IMR-90 (cell line): Measurements from ENCODE around the gene ROPN1B. TPM values are rescaled to one million over a fixed set of nuclear protein-coding genes. Genes with fewer than 3 reads are reported as not detected.

ENCODE experiments used
- ATAC-seq: fragments of 200-7000 bp; cut with Tn5 transposase; 2 replicates; pipeline ENCODE4 v1.9.1; 2020; ENCODE audit warnings: low read depth, mild to moderate bottlenecking, moderate library complexity
- BruUV-seq: library from RNA; stranded (reverse); fragments of 400-500 nt; replicated peaks from 2 replicates; lab custom pipeline; 2021; lab: Mats Ljungman, UMichigan
- CTCF ChIA-PET: fragments of 300-600 bp; formaldehyde crosslinking; extraction: SDS; loops from one replicate; lab custom pipeline; 2021; ENCODE audit warnings: antibody characterized with exemption; lab: Yijun Ruan, JAX
- POLR2A ChIA-PET: fragments of 300-600 bp; sonication (Branson Sonifier 250); formaldehyde crosslinking; loops from one replicate; lab custom pipeline; 2022; ENCODE audit warnings: antibody characterized with exemption; ENCODE audit not compliant: unreplicated experiment; lab: Charles Lee
- DNase-seq: peaks from one replicate; pipeline ENCODE4 v3.0.0; 2013
- H2AFZ ChIP-seq: replicated peaks from 2 replicates; pipeline ENCODE3; 2013; ENCODE audit warnings: low read length, mild to moderate bottlenecking; ENCODE audit not compliant: poor library complexity
- H2AK5ac ChIP-seq: 2 replicates; pipeline ENCODE4 v1.6.1; 2013; ENCODE audit warnings: low read depth, low read length, inconsistent platforms
- H2AK9ac ChIP-seq: replicated peaks from 2 replicates; pipeline ENCODE3; 2013; ENCODE audit warnings: mild to moderate bottlenecking, low read depth, low read length, moderate library complexity; ENCODE audit not compliant: poor library complexity
- H2BK120ac ChIP-seq: 2 replicates; pipeline ENCODE4 v1.6.1; 2013; ENCODE audit warnings: low read depth, low read length, inconsistent platforms
- H2BK15ac ChIP-seq: 3 replicates; pipeline ENCODE4 v1.6.1; 2013; ENCODE audit warnings: low read depth, low read length, inconsistent platforms
- H2BK20ac ChIP-seq: 2 replicates; pipeline ENCODE4 v1.6.1; 2013; ENCODE audit warnings: low read depth, mild to moderate bottlenecking, inconsistent platforms, low read length, moderate library complexity
- H2BK5ac ChIP-seq: 2 replicates; pipeline ENCODE4 v1.6.1; 2013; ENCODE audit warnings: mild to moderate bottlenecking, low read depth, low read length, inconsistent platforms; ENCODE audit not compliant: poor library complexity, severe bottlenecking
- H3K14ac ChIP-seq: replicated peaks from 2 replicates; pipeline ENCODE4 v1.6.1; 2013; ENCODE audit warnings: low read depth, low read length, inconsistent platforms
- H3K18ac ChIP-seq: 2 replicates; pipeline ENCODE4 v1.6.1; 2013; ENCODE audit warnings: low read depth, low read length, control low read depth
- H3K23ac ChIP-seq: 2 replicates; pipeline ENCODE4 v1.6.1; 2013; ENCODE audit warnings: low read depth, low read length, inconsistent platforms
- H3K27ac ChIP-seq: 2 replicates; pipeline ENCODE4 v1.5.1; 2013; ENCODE audit warnings: mild to moderate bottlenecking, control low read depth, low read length; ENCODE audit not compliant: insufficient read depth
- H3K27me3 ChIP-seq: 2 replicates; pipeline ENCODE4 v1.6.1; 2013; ENCODE audit warnings: low read length; ENCODE audit not compliant: control insufficient read depth, insufficient read depth
- H3K36me3 ChIP-seq: 2 replicates; pipeline ENCODE4 v1.6.1; 2013; ENCODE audit warnings: low read length, mixed read lengths; ENCODE audit not compliant: control insufficient read depth, insufficient read depth
- H3K4ac ChIP-seq: 2 replicates; pipeline ENCODE4 v1.6.1; 2013; ENCODE audit warnings: low read depth, low read length, inconsistent platforms
- H3K4me1 ChIP-seq: 2 replicates; pipeline ENCODE4 v1.6.1; 2013; ENCODE audit warnings: low read length, mixed read lengths; ENCODE audit not compliant: control insufficient read depth, insufficient read depth
- H3K4me2 ChIP-seq: 2 replicates; pipeline ENCODE4 v1.6.1; 2013; ENCODE audit warnings: low read depth, mild to moderate bottlenecking, control low read depth, low read length, moderate library complexity
- H3K4me3 ChIP-seq: 2 replicates; pipeline ENCODE4 v1.5.1; 2013; ENCODE audit warnings: low read depth, mild to moderate bottlenecking, control low read depth, low read length, moderate library complexity; ENCODE audit not compliant: insufficient read depth
- H3K56ac ChIP-seq: 2 replicates; pipeline ENCODE4 v1.6.1; 2013; ENCODE audit warnings: low read length, inconsistent platforms; ENCODE audit not compliant: insufficient read depth; ENCODE audit errors: extremely low read depth
- H3K79me1 ChIP-seq, 2 experiments: 2 replicates each; pipeline ENCODE4 v1.6.1; 2013; ENCODE audit warnings: low read length in 2 of 2, inconsistent platforms in 1 of 2, low read depth in 1 of 2
- H3K9ac ChIP-seq: 2 replicates; pipeline ENCODE4 v1.6.1; 2013; ENCODE audit warnings: low read depth, low read length, control low read depth
- H3K9me1 ChIP-seq: 2 replicates; pipeline ENCODE4 v1.6.1; 2013; ENCODE audit warnings: low read length, inconsistent platforms; ENCODE audit not compliant: insufficient read depth
- H3K9me3 ChIP-seq: 2 replicates; pipeline ENCODE4 v1.6.1; 2013; ENCODE audit warnings: low read length; ENCODE audit not compliant: control insufficient read depth, insufficient read depth
- H4K20me1 ChIP-seq: 2 replicates; pipeline ENCODE4 v1.6.1; 2013; ENCODE audit warnings: low read length, inconsistent platforms; ENCODE audit not compliant: insufficient read depth
- H4K5ac ChIP-seq: 2 replicates; pipeline ENCODE4 v1.6.1; 2013; ENCODE audit warnings: mild to moderate bottlenecking, low read depth, low read length, control low read depth
- H4K8ac ChIP-seq, 2 experiments: 2 replicates each; pipeline ENCODE4 v1.6.1; 2013; ENCODE audit warnings: low read depth in 2 of 2, low read length in 2 of 2, control low read depth in 1 of 2, inconsistent platforms in 1 of 2
- H4K91ac ChIP-seq: 2 replicates; pipeline ENCODE4 v1.6.1; 2013; ENCODE audit warnings: low read depth, low read length, inconsistent platforms; ENCODE audit not compliant: insufficient read depth
- BHLHE40 ChIP-seq: fragments of 150-350 bp; IDR thresholded peaks from 2 replicates; pipeline ENCODE4 v1.6.1; 2016; ENCODE audit warnings: mild to moderate bottlenecking, low read depth, low read length
- CHD1 ChIP-seq: IDR thresholded peaks from 2 replicates; pipeline ENCODE4 v1.6.1; 2012; ENCODE audit warnings: low read depth, low read length, improper control_type of control experiment
- ELK1 ChIP-seq: fragments of 150-350 bp; IDR thresholded peaks from 2 replicates; pipeline ENCODE4 v1.6.1; 2016; ENCODE audit warnings: low read depth, mild to moderate bottlenecking, low read length, moderate library complexity, borderline replicate concordance
- FOS ChIP-seq: fragments of 150-350 bp; IDR thresholded peaks from 2 replicates; pipeline ENCODE4 v1.6.1; 2016; ENCODE audit warnings: low read depth, low read length
- MAFK ChIP-seq: IDR thresholded peaks from 2 replicates; pipeline ENCODE4 v1.6.1; 2012; ENCODE audit warnings: low read depth, low read length, improper control_type of control experiment
- MAZ ChIP-seq: IDR thresholded peaks from 2 replicates; pipeline ENCODE4 v1.6.1; 2012; ENCODE audit warnings: low read depth, mild to moderate bottlenecking, low read length, improper control_type of control experiment, moderate library complexity, borderline replicate concordance
- MXI1 ChIP-seq: IDR thresholded peaks from 2 replicates; pipeline ENCODE4 v1.6.1; 2012; ENCODE audit warnings: low read depth, mild to moderate bottlenecking, low read length, moderate library complexity, borderline replicate concordance
- RAD21 ChIP-seq: IDR thresholded peaks from 2 replicates; pipeline ENCODE4 v1.6.1; 2012; ENCODE audit warnings: low read length, improper control_type of control experiment
- SMC3 ChIP-seq: fragments of 150-350 bp; IDR thresholded peaks from 2 replicates; pipeline ENCODE4 v1.6.1; 2016; ENCODE audit warnings: low read depth, mild to moderate bottlenecking, antibody characterized with exemption, low read length, moderate library complexity
- WGBS, 2 experiments: methylation state at CpG; one replicate each; pipeline versions ENCODE4 v1.1.5 to v1.1.7; 2013; ENCODE audit warnings: missing lambda C conversion rate in 2 of 2; ENCODE audit not compliant: insufficient read length in 1 of 2; ENCODE audit errors: extremely low coverage in 2 of 2; 5-methylcytosine and 5-hydroxymethylcytosine counted together
- dilution Hi-C: fragments of 300-500 bp; cut with HindIII; formaldehyde crosslinking; loops from one replicate; pipeline ENCODE4 v1.14.3; 2018; ENCODE audit warnings: low sequenced_read_pairs; ENCODE audit not compliant: unreplicated experiment
- in situ Hi-C: fragments of 300-500 bp; cut with MboI; formaldehyde crosslinking; loops from 3 replicates; pipeline ENCODE4 v1.14.3; 2019; ENCODE audit warnings: low sequenced_read_pairs, inconsistent platforms, mixed read lengths
- intact Hi-C: fragments of 100-400 bp; cut with micrococcal nuclease; formaldehyde crosslinking; loops from 2 replicates; pipeline ENCODE4 v1.10.0; 2022
- polyA plus RNA-seq, 3 experiments: library from polyadenylated mRNA; depleted of rRNA; stranded (reverse); fragments of >200 nt; gene quantifications; 2 replicates each; pipeline ENCODE4 v1.2.3, GENCODE V29; 2012; ENCODE audit warnings: low replicate concordance in 1 of 3
- total RNA-seq: library from RNA; depleted of rRNA; stranded (reverse); fragments of >200 nt; gene quantifications from 2 replicates; pipeline ENCODE4 v1.2.3, GENCODE V29; 2012

The ROPN1B gene
- total and polyA plus RNA-seq, 2 of the 4 experiments (the other 2 are of a cell fraction): not detected

GRCh38 chr3:126023390-126023789 lies 54.4 kb downstream of the ROPN1B start:
- intact Hi-C loops: no loop called here

More at GRCh38 chr3:126023390-126023789, 54.4 kb downstream of the ROPN1B start:
- H4K8ac ChIP-seq: no peak overlapping the region
- no peak overlapping the region for H2BK5ac ChIP-seq
- no peak overlapping the region for H3K4me3 ChIP-seq
- no peak overlapping the region for H3K14ac ChIP-seq
- H3K23ac ChIP-seq: no peak overlapping the region
- H2BK15ac ChIP-seq: no peak overlapping the region
- H4K91ac ChIP-seq: no peak overlapping the region
- no peaks in the 10 kb centered on the region for H3K27me3 ChIP-seq
- in situ Hi-C loops: no loop called here
- no peak overlapping the region for H2BK20ac ChIP-seq
- no peak overlapping the region for H2AK9ac ChIP-seq
- H2AK5ac ChIP-seq: no peak overlapping the region
- dilution Hi-C loops: no loop called here
- BruUV-seq: no TSS peak
- DNase-seq: no peak
- 82% methylated on average over 4 of the region's 10 CpGs; no CpG with 5 or more reads in 1 of the 2 experiments for WGBS, 2 experiments
- TF ChIP-seq MAFK: no peak
- TF ChIP-seq MXI1: no peak
- no peak for TF ChIP-seq RAD21
- TF ChIP-seq MAZ: no peak
- TF ChIP-seq SMC3: no peak
- no peak for TF ChIP-seq CHD1
- no peak for TF ChIP-seq FOS
- no peak for TF ChIP-seq BHLHE40
- no peak for TF ChIP-seq ELK1
- CTCF ChIA-PET: no interaction called here
- ATAC-seq: no peak
- no peaks in the 10 kb centered on the region; the same call in 1 of the 2 replicates for H3K36me3 ChIP-seq
- no peak overlapping the region for H2BK120ac ChIP-seq
- POLR2A ChIA-PET: no interaction called here
- no peak overlapping the region for H2AFZ ChIP-seq
- no peak overlapping the region for H3K18ac ChIP-seq
- no peaks in the 10 kb centered on the region for H3K9me1 ChIP-seq
- H3K4ac ChIP-seq: no peak overlapping the region
- no peaks in the 10 kb centered on the region; the same call in 1 of the 2 replicates for H3K4me1 ChIP-seq
- H3K4me2 ChIP-seq: no peak overlapping the region
- no peaks in the 10 kb centered on the region for H3K79me1 ChIP-seq
- H4K20me1 ChIP-seq: no peaks in the 10 kb centered on the region
- no peak overlapping the region for H3K56ac ChIP-seq
- H3K9ac ChIP-seq: no peak overlapping the region
- no peak overlapping the region for H3K27ac ChIP-seq
- H3K9me3 ChIP-seq: peaks cover 4% of the 10 kb centered on the region
- no peak overlapping the region for H4K5ac ChIP-seq
